Suppressor macrophage (primary cell): ENCODE measurements around the gene ATP8A2.
"Not testable (repeated sequence)": the region's sequence is repeated elsewhere in the genome, so short reads cannot be mapped to it uniquely, and the experiment has no call there.

Source experiments
- DNase-seq, 4 experiments: peaks; one replicate each; pipeline ENCODE4 v3.0.0-alpha.2; 2020 to 2022

ATP8A2 gene

DNA sequence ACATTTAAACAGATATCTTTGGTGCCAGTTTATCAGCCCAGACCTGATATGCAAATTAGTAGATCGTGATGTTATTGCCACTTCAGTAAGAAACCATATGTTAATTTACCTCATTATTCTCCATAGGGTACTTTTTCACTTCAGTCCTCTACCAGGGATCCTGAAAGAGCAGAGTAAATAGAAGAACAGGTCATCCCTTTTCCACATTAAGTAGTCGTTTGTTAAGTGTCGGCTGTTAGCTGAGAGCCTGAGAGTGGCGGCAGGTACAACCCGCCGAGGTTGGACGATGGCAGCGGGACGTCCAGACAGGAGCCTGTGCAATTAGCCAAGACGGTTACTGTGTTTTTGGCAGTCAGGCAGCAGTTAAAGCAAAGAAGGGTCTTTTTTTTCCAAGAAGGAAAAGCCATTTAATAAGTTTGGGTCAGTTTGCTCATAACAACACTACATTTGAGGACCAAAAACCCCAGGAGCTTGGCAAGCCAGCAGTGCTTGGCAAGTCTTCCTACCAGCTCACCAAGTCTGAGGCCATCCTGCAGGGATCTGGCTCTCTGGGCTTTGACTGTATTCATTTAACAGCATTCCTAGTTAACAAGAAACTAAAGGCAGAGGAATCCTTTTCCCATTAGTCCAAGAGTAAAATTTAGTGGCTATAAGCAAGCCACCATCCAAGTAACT, 448.2 kb downstream of the ATP8A2 start:
- no peak for DNase-seq

- DNase-seq, result no peak
Observed at GRCh38 chr13:25821776-25822175, 450.0 kb downstream of the ATP8A2 start.

- DNase-seq, result not testable (repeated sequence)
Observed at GRCh38 chr13:25827221-25827620, 455.4 kb downstream of the ATP8A2 start.

DNA sequence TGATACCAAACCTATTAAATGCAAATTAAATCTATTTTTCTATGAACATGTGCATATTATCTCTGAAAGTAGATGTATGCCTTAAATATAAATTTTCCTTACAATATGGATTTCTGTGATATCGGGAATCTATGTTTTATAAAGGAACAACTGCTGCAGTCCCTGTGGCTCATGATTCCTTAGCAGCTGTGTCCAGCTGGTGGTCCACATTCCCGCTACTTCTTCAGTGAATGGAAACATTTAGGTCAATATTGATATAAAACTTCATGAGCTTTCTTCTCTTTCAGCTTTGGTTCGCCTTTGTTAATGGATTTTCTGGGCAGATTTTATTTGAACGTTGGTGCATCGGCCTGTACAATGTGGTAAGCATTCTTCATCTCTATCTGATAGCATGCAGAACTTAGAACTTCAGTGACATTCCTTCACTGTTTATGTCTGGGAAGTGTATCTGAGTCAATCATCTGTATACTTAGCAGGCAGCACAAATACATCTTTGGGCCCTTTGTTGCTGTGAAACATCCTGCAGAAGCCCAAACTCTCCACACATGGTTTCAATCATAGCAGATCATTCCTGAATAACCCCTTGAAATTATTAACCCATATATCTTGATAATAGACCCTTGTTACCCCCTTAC, 456.2 kb downstream of the ATP8A2 start:
- DNase-seq, result no peak

- no peak for DNase-seq
Observed at GRCh38 chr13:25833761-25834160, 462.0 kb downstream of the ATP8A2 start.

- no peak for DNase-seq
Observed at GRCh38 chr13:25836574-25837336, 465.0 kb downstream of the ATP8A2 start.

GRCh38 chr13:25839371-25839770, 467.6 kb downstream of the ATP8A2 start:
- no peak for DNase-seq

- DNase-seq, result no peak
Observed at GRCh38 chr13:25840261-25840660, 468.5 kb downstream of the ATP8A2 start.

DNA sequence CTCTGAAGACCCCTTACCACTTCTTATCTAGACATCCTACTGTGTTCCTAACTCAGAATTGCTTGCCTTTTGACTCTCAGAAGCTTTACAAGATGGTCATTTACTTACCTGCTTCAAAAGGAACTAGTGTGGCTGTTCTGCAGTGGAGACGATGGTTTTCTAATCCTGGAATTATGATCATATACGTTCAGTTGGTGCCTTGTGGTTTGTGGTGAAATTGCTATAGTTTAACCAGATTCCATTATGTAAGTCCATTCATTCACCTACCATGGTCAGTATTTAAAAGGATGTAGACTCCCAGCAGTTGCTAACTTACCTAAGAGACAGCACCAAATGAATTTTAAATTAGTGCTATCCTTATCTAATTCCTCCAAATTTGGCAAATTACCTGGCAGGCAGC, 469.2 kb downstream of the ATP8A2 start:
- no peak for DNase-seq

DNA sequence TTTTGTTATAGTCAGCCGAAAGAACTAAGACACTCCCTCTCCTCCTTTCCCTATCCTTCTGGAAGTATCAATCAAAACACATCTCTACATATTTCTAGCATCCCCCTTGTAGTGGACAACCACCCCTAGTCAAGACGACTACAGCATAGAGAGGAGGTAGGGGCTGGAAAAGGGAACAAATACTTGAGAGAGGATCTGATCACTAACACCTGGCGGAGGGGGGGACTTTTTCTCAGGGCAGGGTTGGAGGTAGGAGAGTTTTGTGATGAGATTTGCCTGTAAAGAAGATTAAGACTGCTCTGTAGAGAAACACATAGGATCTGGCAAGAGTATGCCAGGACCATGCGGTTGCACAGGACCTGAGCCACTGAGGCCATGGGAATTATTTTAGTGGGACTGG, 471.9 kb downstream of the ATP8A2 start:
- no peak for DNase-seq

DNA sequence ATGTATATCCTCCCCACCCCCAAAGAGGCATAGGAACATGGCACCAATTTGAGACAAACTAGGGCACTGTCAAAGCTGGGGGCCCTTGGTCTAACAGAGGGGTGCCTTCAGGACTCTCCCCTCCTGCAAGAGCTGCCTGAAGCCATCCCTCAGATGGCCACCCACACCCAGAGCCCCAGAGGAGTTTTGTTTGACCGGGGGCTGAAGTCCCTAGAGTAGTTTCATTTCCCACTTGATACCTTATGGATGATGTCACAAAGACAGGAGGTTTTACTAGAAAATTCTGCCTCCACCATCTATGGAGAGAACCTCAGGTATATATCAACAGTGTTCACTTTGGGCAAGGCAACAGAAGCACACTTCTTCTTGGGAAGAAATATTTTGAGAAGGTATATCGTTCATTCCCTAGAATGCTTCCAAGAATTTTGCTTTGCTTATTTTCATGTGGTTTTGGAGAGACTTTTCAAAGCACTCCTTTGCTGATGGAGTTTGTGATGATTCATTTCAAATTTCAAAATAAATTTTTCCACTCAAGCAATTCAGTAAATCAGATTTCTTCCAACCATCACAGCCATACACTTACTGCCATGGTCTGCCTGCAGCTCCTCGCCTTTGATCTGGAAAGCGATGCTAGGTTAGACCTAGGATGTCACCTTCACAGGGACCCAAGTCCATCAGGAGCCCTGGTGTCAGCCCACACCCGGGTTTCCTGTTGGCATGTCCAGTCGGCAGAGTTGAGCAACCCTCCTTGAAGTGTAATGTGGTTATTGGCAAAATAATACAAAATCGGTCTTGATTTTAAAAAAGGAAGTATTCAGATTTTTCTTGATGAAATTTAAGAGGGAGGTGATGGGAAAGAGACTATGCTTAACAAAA, 473.0 kb downstream of the ATP8A2 start:
- peak in 2 of 4 experiments; percentile 6 to 18 for DNase-seq

DNA sequence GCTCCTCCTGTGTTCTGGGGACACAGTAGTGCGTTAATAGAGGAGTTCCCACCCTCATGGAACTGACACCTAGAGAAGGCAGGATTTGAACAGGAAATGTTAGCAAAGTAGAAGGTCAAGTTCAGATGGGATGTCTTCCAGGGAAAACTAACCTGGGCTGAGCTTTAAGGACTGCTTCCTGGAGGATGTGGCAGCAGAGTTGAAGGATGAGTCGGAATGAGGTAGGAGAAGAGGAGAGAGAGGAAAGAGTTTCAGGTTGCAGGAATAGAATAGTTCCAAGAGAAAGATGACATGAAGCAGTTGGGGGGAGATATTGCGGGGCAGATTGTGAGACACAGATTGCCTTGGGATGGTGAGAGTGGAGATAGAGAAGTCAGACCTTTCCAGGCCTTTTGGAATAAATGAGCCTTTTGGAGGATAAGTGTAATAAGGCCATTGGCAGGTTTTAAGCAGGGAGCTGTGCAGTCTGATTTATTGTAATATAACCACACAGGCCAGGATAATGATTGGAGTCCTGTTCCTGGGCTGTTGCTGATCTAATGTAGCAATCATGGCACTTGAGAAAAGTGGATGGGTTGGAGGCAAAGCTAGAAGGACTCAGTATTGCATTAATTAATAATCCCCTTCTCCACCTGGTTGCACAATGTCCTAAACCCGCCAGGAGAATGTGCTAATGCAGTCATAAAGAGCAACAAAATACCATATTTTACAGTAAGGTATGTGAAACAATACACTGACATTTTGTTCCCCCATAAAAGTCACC, 474.6 kb downstream of the ATP8A2 start:
- no peak for DNase-seq

DNA sequence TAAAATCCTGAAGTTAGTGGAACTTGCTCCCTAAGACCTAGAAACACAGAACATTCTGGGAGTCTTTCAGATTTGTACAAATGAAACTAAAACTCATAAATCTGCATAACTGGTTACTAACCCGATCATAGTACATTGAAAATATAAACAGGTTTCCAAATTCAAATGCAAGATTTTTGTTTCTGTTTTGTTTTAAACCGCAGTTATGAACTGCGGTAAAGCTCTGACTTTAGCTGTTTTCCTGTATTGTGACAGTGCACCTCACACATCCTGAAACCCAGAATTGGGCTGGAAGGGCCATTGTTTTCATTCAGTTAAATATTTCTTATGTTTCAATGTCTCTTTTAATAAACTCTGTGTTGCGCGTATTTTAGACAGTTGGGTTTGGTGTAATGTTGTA, 475.4 kb downstream of the ATP8A2 start:
- DNase-seq, result peak in 3 of 4 experiments; percentile 12 to 34 (median 21)

GRCh38 chr13:25847635-25848626, 476.2 kb downstream of the ATP8A2 start:
- peak; percentile 68 to 85 (median 82) for DNase-seq

DNA sequence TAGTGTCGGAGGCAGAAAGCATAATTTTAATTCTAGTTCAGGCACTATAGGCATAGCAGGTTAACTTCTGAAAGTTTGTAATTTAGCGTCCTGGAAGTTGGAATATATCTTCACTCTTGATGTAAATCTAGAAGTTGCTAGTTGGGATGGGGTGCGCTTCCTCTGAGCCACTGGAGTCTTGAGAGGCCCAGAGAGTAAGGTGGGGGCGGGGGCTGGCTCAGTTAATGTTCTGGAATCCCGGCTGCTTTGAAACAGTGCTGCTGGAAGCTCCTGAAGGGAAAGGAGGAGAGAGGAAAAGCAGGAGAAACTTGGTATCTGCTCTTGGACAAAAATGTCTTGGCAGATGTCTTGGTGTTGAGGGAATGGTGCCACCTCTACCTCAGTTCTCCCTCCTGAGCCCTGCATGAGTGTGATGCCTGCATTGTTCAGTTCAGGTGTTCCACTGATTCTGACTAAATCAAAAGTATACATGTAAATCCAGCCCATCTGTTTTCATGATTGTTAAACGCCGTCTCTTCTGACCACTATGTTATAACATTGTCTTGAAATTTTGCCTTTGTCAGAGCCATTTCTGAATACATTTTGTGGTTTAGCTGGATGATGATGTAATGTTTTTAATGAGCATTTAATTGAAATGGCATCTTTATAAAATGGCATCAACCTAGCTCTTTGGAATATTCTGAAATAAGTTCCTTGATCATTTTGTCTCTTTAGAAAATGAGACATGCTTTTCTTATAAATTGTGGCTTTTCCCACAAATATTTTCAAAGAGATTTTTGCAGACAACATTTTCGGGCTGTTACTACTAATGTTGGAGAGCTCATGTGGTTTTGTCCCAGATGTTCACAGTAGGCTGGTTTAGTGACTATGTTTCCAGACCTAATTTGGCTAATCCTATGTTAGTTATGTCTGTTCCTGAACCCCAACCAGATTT, 477.3 kb downstream of the ATP8A2 start:
- DNase-seq, result no peak

DNA sequence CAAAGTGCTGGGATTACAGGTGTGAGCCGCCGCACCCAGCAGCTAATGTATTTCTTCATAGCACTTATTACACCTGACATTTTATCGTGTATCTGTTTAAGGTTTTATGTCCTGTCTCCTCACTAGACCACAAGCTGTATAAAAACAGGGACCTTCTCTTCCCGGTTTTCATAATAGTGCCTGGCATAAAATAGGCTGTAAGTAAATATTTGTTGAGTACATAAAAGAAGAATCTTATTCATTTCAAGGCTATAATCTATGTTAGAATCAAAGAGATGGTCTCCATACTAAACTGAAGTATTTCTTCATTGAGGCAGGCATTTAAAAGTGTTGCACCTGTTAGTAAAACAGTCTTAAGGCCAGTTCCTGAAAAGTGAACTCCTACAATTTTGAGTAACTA, 486.1 kb downstream of the ATP8A2 start:
- DNase-seq, result peak in 2 of 4 experiments; percentile 17 to 26

DNA sequence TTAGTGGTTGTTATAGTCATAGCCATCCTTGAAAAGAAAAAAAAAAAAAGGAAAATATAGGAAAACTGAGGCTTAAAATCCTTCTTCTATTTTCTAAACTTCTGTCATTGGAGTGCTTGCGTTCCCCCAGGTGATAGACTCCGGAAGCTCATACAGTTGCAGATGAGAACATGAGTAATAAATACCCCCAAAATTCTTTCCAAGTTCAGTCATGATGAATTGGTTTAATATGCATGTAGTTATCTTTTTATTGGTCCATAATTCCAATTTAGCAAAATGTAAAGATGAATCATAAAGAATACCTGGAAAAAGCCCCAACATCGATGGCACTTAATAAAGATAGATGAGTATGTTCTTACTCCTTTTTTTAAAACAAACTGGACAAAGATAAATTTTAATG, 487.8 kb downstream of the ATP8A2 start:
- DNase-seq, result no peak

GRCh38 chr13:25860265-25860664, 488.5 kb downstream of the ATP8A2 start:
- no peak for DNase-seq

DNA sequence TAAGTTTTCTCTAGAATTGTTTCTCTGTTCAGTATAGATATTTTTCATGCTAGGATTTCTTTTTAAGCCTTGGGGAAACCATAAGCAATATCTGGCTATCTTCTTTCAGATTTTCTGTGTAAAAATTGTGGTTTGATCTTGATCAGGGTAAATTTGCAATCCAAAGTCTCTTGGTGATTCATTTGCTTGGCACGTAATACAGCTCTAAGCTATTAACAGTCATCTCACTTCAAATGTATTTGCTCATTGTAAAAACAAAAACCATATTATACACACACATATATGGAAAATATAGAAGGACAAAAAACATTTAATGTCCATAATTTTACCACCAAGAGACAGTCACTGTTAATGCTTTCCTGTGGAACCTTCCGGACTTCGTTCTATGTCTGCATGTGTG, 489.1 kb downstream of the ATP8A2 start:
- no peak for DNase-seq
